ENCODE measurements around the gene ZNF488. TPM values are rescaled to one million over a fixed set of nuclear protein-coding genes. Genes with fewer than 3 reads are reported as not detected.
"Not testable (repeated sequence)": the region's sequence is repeated elsewhere in the genome, so short reads cannot be mapped to it uniquely, and the experiment has no call there.

The ZNF488 gene
- total RNA-seq, 1 donor from 2014 or later: 0.29 TPM

GRCh38 chr10:47400251-47400650 is 16.2 kb upstream of the ZNF488 start:
- no peaks in the 10 kb centered on the region for H3K36me3 ChIP-seq (ENCODE audit: control insufficient read depth, insufficient read depth, low read length)
- no peak for TF ChIP-seq CTCF (IDR thresholded peaks at IDR 0.05; ENCODE audit: insufficient read depth, low read length, poor library complexity, severe bottlenecking)

DNA sequence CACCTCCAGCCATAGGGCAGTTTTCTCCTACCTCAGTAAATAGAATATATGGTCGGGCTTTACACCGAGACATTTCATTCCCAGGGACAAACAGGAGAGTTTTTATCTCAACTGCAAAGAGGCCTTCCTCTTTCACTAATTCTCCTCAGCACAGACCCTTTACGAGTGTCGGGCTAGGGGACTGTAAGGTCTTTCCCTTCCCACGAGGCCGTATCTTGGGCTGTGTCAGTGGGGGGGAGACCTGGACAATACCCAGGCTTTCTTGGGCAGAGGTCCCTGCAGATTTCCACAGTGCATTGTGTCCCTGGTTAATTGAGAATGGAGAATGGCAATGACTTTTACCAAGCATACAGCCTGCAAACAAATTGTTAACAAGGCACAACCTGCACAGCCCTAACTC is 13.2 kb upstream of the ZNF488 start:
- no peak for DNase-seq (ENCODE audit: low read depth)
- no peaks in the 10 kb centered on the region for H3K36me3 ChIP-seq (ENCODE audit: control insufficient read depth, insufficient read depth, low read length)
- no peak overlapping the region for H3K4me3 ChIP-seq (ENCODE audit: low read depth, low read length)
- no peak for TF ChIP-seq CTCF (IDR thresholded peaks at IDR 0.05; ENCODE audit: insufficient read depth, low read length, poor library complexity, severe bottlenecking)
- H3K27me3 ChIP-seq (ENCODE audit: control insufficient read depth, insufficient read depth, low read length): no peaks in the 10 kb centered on the region

More at GRCh38 chr10:47400251-47400650, 16.2 kb upstream of the ZNF488 start:
- H3K4me3 ChIP-seq (ENCODE audit: low read depth, low read length): no peak overlapping the region
- DNase-seq (ENCODE audit: low read depth): no peak
- H3K27me3 ChIP-seq (ENCODE audit: control insufficient read depth, insufficient read depth, low read length): no peaks in the 10 kb centered on the region

DNA sequence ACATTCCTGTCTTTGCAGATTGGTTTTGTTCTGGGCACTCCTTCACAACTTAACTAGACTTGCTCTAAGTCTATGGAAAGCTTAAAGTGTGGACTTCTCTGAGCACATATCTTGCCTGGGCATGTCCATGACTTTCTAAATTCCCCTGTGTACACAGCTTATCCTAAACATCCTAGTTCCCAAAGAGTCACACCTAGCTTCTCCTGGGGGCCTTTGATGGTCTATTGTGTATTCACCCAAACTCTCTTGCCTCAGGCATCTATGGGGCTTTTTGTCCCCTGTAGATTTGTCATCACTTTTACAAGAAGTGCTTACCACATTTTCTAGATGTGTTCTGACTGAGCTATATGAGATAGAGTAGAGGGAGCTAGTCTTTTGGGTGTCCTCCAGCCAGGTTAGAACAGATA is 12.2 kb upstream of the ZNF488 start:
- Histone ChIP-seq H3K4me3 (ENCODE audit: low read depth, low read length) (no peak overlapping the region), H3K36me3 (ENCODE audit: control insufficient read depth, insufficient read depth, low read length) (no peaks in the 10 kb centered on the region), H3K27me3 (ENCODE audit: control insufficient read depth, insufficient read depth, low read length) (no peaks in the 10 kb centered on the region)
- no peak for TF ChIP-seq CTCF (IDR thresholded peaks at IDR 0.05; ENCODE audit: insufficient read depth, low read length, poor library complexity, severe bottlenecking)
- no peak for DNase-seq (ENCODE audit: low read depth)

- no peak for TF ChIP-seq CTCF (IDR thresholded peaks at IDR 0.05; ENCODE audit: insufficient read depth, low read length, poor library complexity, severe bottlenecking)
These were observed 5.5 kb upstream of the ZNF488 start for GRCh38 chr10:47389619-47390018.

DNA sequence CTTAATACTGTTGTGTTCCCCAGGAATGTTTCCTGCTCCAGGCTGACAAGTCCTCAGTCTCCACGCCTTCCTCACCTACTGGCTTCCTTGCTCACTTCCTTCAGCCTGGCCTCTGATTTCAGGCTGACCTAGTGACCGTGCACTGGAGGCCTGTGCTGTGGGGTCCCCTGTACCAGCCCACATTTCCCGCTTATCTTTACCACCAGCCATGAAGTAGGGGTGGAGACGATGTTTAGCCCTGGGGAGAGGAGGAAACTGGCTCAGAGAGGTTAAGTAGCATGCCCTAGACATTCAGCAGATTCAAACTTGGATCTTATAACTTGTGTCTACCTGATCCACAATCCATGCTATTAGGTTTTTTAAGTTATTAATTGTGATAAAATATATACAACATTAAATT is 4.8 kb upstream of the ZNF488 start:
- no peak for DNase-seq (ENCODE audit: low read depth)
- no peak for TF ChIP-seq CTCF (IDR thresholded peaks at IDR 0.05; ENCODE audit: insufficient read depth, low read length, poor library complexity, severe bottlenecking)
- Histone ChIP-seq H3K4me3 (ENCODE audit: low read depth, low read length) (no peak overlapping the region), H3K36me3 (ENCODE audit: control insufficient read depth, insufficient read depth, low read length) (no peaks in the 10 kb centered on the region), H3K27me3 (ENCODE audit: control insufficient read depth, insufficient read depth, low read length) (peaks cover 2% of the 10 kb centered on the region)

More at GRCh38 chr10:47389619-47390018, 5.5 kb upstream of the ZNF488 start:
- no peak overlapping the region for H3K4me3 ChIP-seq (ENCODE audit: low read depth, low read length)
- no peak for DNase-seq (ENCODE audit: low read depth)
- no peaks in the 10 kb centered on the region for H3K27me3 ChIP-seq (ENCODE audit: control insufficient read depth, insufficient read depth, low read length)
- no peaks in the 10 kb centered on the region for H3K36me3 ChIP-seq (ENCODE audit: control insufficient read depth, insufficient read depth, low read length)

- not testable (repeated sequence) for H3K27me3 ChIP-seq (ENCODE audit: control insufficient read depth, insufficient read depth, low read length); DNase-seq (ENCODE audit: low read depth); H3K4me3 ChIP-seq (ENCODE audit: low read depth, low read length); H3K36me3 ChIP-seq (ENCODE audit: control insufficient read depth, insufficient read depth, low read length)
These were observed 2.0 kb upstream of the ZNF488 start for GRCh38 chr10:47386104-47386503.

Measured in kidney epithelial cell (primary cell).